ENCODE data around the gene PLEKHA6.

The PLEKHA6 gene, protein sequence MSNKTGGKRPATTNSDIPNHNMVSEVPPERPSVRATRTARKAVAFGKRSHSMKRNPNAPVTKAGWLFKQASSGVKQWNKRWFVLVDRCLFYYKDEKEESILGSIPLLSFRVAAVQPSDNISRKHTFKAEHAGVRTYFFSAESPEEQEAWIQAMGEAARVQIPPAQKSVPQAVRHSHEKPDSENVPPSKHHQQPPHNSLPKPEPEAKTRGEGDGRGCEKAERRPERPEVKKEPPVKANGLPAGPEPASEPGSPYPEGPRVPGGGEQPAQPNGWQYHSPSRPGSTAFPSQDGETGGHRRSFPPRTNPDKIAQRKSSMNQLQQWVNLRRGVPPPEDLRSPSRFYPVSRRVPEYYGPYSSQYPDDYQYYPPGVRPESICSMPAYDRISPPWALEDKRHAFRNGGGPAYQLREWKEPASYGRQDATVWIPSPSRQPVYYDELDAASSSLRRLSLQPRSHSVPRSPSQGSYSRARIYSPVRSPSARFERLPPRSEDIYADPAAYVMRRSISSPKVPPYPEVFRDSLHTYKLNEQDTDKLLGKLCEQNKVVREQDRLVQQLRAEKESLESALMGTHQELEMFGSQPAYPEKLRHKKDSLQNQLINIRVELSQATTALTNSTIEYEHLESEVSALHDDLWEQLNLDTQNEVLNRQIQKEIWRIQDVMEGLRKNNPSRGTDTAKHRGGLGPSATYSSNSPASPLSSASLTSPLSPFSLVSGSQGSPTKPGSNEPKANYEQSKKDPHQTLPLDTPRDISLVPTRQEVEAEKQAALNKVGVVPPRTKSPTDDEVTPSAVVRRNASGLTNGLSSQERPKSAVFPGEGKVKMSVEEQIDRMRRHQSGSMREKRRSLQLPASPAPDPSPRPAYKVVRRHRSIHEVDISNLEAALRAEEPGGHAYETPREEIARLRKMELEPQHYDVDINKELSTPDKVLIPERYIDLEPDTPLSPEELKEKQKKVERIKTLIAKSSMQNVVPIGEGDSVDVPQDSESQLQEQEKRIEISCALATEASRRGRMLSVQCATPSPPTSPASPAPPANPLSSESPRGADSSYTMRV

GRCh38 chr1:204359474-204360255, at the start of gene PLEKHA6:
PLEKHA6 (minus strand) TSS chr1:204359929; CDS start chr1:204273727, 86,202 bp downstream.
- no peak for DNase-seq (ENCODE audit: low spot score)

GRCh38 chr1:204409123-204409522, 49.4 kb upstream of the PLEKHA6 start:
- no peak for DNase-seq (ENCODE audit: low spot score)

DNA sequence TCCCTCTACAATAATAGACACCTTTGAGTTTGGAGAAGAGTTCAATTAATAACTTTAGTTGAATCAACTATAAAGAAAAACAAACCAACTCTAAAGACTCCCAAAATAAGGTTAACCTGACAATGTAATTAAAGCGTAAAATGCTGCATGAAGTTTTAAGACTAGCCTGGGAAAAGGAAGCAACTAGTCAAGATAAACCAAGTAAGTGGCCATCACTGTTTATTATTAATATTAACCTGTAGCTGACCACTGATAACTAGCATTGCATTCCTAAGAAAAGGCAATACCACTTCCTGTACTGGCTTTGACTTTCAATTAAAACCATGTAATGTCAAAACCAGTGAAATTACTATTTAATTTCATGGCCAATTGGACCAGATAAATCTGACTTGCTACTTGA, 48.9 kb upstream of the PLEKHA6 start:
- DNase-seq (ENCODE audit: low spot score), result no peak

DNA sequence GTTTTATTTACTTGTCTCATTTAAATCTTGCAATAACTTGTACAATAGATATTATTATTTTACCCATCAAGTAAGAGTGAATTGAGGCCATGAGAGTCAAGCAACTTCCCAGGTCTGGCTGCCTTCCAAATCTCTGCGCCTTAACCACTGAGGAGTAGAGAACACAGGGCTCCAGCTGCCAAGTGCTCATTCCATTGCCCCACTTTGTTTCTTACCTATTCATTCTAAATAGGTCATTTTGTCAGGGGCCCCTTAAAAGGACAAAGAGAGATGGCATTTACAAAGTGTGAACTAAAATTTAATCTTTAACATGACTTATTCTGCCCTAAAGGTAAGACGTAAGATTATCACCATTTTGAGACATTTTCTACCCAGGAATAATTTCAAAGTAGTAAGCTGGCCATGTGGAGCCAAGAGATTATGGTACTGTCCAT, 48.4 kb upstream of the PLEKHA6 start:
- DNase-seq (ENCODE audit: low spot score), result no peak

DNA sequence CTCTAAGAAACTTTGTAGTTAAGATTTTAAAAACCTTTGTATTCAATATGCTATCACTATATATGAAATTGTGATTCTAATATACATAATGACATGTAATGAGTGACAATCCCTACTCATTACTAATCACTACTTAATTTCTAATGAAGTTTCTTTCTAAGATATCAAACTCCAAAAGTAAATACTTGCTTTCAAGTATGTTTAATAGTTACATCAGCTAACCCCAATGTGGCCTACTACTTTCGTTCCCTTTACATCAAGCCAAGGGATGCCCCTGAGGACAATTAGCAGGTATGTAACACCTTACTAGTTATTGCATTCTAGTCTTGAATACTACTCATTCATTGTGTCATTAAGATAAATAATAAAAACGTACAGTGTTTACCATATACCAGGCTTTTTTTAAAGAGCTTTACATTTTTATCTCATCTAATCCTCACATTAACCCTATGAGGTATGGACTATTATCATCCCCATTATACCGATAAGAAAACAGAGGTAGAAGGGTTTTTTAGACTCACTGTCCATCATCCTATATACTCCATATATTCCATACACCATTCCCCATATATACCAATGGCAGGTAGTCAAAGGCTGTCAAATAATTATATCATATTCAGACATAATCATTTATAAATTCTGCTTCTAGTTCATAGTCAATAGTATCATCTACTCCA, 47.7 kb upstream of the PLEKHA6 start:
- no peak for DNase-seq (ENCODE audit: low spot score)

- DNase-seq (ENCODE audit: low spot score), result no peak
Measured at GRCh38 chr1:204406621-204407020, 46.9 kb upstream of the PLEKHA6 start.

DNA sequence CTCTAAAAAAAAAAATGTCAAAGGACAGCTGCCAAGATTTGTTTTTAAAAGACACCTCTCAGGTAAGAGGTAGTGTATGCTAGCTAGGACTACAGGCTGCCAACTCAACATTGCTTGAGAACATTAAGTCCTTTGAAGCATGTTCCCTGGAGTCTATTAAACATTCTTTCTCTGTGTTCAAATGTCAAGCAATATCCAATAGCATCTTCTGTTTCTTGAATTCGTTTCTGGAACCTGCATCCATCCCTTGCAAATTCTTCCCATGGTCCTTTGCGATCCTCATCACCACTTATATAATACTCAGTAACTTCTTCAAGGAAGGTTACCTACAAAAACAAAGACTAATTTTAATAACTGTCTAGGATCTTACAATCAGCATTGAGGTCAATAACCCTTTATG, 46.3 kb upstream of the PLEKHA6 start:
- no peak for DNase-seq (ENCODE audit: low spot score)

DNA sequence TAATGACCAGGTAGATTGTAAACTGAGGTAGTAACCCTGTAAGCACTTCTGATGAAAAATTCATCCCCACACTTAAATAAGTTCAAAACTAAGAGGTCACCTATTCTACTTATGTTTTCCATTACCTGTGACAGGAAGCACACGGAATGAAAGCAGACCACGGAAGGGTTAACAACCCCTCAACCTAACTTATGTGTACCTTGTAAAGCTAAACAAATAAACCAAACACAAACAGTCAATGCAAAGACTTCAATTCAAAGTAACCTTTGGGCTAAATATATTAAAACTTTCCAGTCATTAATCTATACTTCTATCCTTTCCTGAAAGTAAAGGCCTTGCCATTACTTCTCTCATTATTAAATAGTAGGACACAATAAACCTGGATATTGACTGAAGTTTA, 44.9 kb upstream of the PLEKHA6 start:
- no peak for DNase-seq (ENCODE audit: low spot score)

DNA sequence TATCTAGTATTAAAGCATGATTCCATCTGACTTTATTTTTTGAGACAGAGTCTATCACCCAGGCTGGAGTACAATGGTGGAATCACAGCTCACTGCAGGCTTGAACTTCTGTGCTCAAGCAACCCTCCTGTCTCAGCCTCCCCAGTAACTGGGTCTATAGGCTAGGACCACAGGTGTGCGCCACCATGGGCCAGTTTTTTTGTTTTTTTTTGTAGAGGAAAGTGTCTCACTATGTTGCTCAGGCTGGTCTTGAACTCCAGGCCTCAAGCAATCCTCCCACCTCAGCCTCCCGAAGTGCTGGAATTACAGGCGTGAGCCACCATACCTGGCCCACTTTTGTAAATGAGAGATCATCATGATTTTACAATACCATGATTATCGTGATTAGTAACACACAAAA, 42.7 kb upstream of the PLEKHA6 start:
- DNase-seq (ENCODE audit: low spot score), result no peak

DNA sequence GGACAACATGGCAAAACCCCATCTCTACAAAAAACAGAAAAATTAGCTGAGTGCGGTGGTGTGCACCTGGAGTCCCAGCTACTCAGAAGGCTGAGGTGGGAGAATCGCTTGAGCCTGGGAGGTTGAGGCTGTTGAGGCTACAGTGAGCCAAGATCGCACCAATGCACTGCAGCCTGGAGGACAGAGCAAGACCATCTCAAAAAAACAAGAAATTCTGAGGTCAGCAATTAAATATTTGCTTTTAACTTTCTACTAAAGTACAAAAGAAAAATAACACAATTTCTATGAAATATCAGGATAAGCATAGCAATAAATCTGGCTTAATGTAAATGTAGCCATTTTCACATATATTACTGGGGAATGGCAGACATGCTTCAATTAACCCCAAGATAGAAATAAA, 42.0 kb upstream of the PLEKHA6 start:
- no peak for DNase-seq (ENCODE audit: low spot score)

DNA sequence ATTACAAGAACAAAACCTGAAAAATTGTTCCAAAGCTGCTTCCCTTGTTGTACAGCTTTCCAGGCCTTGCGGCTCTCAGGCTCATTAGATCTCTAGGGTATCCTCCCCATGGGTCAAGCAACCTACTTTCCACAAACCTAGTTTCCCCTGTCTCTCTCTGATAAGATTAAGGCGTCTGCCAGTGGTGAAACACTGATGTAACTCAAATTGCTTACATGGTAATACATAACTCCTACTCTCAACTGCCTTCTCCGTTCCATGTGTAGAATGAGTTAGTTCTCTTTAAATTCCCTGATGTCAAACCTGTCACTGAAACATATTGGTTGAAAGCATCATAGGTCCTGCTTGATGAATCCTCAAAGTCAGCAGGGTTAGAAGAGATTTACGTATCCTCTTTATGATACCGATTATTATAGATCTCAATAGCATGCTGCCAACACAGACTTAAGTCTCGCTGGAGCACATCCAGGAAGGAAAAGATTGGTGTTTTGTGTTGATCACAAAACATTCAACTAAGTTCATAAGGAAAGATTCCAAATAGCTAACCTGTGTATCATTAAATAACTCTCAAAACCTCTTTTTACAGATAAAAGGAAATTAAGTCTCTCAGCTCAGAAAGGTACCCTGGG, 41.3 kb upstream of the PLEKHA6 start:
- no peak for DNase-seq (ENCODE audit: low spot score)

- no peak for DNase-seq (ENCODE audit: low spot score)
Measured at GRCh38 chr1:204398197-204399125, 38.7 kb upstream of the PLEKHA6 start.

DNA sequence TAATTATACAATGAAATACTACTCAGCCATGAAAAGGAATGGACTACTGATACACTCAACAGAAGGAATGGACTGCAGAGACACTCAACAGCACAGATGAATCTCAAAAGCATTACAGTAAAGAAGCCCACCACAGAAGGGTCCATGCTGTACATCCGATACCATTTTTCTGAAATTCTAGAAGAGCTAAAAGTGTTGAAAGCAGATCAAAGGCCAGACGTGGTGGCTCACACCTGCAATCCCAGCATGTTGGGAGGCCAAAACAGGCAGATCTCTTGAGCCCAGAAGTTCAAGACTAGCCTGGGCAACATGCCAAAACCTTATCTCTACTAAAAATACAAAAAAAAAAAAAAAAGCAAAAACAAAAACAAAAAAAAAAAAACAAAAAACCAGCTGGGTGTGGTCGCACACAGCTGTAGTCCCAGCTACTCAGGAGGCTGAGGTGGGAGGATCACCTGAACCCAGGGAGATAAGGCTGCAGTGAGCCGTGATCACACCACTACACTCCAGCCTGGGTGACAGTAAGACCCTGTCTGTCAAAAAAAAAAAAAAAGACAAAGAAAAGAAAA, 36.4 kb upstream of the PLEKHA6 start:
- no peak for DNase-seq (ENCODE audit: low spot score)

DNA sequence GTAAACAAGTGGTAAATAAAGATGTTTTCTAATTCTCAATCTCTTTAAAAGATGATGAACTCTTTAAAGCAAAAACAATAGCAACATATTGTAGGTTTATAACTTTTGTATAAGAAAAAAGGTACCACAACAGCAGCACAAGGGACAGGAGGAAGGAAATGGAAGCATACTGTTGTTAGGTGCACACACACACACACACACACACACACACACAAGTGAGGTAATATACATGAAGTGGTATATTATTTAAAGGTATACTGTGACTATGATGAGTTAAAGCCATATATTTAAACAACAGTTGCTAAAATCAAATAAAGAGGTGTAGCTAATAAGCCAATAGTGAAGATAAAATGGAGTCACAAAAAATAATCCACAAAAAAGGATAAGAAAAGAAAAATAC, 31.9 kb upstream of the PLEKHA6 start:
- DNase-seq (ENCODE audit: low spot score), result no peak

DNA sequence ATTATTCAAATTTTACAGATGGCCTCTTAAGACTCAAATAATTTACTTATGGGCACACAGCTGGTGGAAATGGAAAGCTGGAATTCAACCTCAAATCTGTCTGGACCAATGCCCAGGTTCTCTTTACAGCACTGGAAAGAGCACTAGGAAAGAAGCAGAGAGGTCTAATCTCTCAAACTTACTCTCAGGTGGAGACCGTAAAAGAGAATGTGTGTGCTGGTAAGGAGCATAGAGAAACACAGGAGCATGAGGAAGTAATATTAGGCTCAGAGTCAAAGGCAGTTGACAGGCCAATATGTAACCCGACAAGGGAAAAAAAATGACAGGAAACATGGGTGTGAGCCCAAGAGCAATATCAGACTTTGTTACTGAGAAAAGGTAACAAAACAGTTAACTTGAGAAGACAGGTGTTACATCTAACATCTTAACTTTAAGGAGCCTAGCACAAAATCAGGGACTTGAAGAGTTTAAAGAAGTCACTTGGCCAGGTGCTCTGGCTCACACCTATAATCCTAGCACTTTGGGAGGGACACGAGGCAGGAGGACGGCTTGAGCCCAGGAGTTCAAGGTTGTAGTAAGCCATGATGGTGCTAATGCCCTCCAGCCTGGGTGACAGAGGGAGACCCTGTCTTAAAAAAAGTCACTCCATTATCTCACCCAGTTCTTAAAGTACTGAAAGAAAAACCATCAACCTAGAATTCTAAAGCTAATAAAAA, 31.2 kb upstream of the PLEKHA6 start:
- DNase-seq (ENCODE audit: low spot score), result no peak

- no peak for DNase-seq (ENCODE audit: low spot score)
Measured at GRCh38 chr1:204385727-204386126, 26.0 kb upstream of the PLEKHA6 start.

- no peak for DNase-seq (ENCODE audit: low spot score)
Measured at GRCh38 chr1:204384636-204385352, 25.1 kb upstream of the PLEKHA6 start.

Data from left forelimb (tissue), 1 donor.